ENCODE data around the gene TGIF1.

DNA sequence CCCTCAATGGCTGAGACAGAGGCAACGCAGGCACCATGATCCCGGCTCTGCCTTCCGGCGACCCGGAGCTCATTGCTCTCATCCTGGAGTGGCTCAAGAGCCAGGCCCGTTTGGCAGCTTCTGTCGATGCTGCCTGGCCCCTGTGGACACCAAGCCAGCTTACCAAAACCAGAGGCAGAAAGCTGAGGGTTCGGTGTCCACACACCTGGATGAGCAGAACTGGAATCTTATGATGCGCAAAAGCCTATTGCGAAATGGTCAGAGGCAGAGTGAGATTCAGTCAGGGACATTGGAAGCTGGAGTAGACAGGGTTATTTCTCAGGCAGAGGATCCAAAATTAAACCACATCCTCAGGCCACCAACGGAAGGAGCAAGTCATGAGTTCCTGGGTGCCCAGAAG, 34.9 kb upstream of the TGIF1 start:
- TF ChIP-seq ZSCAN29 (IDR thresholded peaks at IDR 0.05), result no peak
- TF ChIP-seq, protein P1, sequence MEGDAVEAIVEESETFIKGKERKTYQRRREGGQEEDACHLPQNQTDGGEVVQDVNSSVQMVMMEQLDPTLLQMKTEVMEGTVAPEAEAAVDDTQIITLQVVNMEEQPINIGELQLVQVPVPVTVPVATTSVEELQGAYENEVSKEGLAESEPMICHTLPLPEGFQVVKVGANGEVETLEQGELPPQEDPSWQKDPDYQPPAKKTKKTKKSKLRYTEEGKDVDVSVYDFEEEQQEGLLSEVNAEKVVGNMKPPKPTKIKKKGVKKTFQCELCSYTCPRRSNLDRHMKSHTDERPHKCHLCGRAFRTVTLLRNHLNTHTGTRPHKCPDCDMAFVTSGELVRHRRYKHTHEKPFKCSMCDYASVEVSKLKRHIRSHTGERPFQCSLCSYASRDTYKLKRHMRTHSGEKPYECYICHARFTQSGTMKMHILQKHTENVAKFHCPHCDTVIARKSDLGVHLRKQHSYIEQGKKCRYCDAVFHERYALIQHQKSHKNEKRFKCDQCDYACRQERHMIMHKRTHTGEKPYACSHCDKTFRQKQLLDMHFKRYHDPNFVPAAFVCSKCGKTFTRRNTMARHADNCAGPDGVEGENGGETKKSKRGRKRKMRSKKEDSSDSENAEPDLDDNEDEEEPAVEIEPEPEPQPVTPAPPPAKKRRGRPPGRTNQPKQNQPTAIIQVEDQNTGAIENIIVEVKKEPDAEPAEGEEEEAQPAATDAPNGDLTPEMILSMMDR (IDR thresholded peaks at IDR 0.05 in 2 of 3, conservative IDR thresholded peaks at IDR 0.05 in 1 of 3; ENCODE audit: control insufficient read depth in 2 of 3, extremely low read depth in 1 of 3, insufficient read depth in 1 of 3, low read depth in 3 of 3, low read length in 3 of 3), result no peak
- no peak for TF ChIP-seq GABPA (IDR thresholded peaks at IDR 0.05; ENCODE audit: low read depth)
- TF ChIP-seq CBX3 (IDR thresholded peaks at IDR 0.05; ENCODE audit: borderline replicate concordance, low read depth), result no peak
- no peak for TF ChIP-seq POLR2A (IDR thresholded peaks at IDR 0.05; ENCODE audit: low read depth, low read length)
- TF ChIP-seq, protein P2, sequence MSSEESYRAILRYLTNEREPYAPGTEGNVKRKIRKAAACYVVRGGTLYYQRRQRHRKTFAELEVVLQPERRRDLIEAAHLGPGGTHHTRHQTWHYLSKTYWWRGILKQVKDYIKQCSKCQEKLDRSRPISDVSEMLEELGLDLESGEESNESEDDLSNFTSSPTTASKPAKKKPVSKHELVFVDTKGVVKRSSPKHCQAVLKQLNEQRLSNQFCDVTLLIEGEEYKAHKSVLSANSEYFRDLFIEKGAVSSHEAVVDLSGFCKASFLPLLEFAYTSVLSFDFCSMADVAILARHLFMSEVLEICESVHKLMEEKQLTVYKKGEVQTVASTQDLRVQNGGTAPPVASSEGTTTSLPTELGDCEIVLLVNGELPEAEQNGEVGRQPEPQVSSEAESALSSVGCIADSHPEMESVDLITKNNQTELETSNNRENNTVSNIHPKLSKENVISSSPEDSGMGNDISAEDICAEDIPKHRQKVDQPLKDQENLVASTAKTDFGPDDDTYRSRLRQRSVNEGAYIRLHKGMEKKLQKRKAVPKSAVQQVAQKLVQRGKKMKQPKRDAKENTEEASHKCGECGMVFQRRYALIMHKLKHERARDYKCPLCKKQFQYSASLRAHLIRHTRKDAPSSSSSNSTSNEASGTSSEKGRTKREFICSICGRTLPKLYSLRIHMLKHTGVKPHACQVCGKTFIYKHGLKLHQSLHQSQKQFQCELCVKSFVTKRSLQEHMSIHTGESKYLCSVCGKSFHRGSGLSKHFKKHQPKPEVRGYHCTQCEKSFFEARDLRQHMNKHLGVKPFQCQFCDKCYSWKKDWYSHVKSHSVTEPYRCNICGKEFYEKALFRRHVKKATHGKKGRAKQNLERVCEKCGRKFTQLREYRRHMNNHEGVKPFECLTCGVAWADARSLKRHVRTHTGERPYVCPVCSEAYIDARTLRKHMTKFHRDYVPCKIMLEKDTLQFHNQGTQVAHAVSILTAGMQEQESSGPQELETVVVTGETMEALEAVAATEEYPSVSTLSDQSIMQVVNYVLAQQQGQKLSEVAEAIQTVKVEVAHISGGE (CRISPR knock-in tag; IDR thresholded peaks at IDR 0.05), result no peak
- TF ChIP-seq BACH1 (IDR thresholded peaks at IDR 0.05; ENCODE audit: borderline replicate concordance), result no peak
- TF ChIP-seq MXI1 (IDR thresholded peaks at IDR 0.05; ENCODE audit: low read depth, low read length), result no peak
- no peak for TF ChIP-seq RFX5 (IDR thresholded peaks at IDR 0.05; ENCODE audit: low read depth, low read length)
- TF ChIP-seq, protein P3, sequence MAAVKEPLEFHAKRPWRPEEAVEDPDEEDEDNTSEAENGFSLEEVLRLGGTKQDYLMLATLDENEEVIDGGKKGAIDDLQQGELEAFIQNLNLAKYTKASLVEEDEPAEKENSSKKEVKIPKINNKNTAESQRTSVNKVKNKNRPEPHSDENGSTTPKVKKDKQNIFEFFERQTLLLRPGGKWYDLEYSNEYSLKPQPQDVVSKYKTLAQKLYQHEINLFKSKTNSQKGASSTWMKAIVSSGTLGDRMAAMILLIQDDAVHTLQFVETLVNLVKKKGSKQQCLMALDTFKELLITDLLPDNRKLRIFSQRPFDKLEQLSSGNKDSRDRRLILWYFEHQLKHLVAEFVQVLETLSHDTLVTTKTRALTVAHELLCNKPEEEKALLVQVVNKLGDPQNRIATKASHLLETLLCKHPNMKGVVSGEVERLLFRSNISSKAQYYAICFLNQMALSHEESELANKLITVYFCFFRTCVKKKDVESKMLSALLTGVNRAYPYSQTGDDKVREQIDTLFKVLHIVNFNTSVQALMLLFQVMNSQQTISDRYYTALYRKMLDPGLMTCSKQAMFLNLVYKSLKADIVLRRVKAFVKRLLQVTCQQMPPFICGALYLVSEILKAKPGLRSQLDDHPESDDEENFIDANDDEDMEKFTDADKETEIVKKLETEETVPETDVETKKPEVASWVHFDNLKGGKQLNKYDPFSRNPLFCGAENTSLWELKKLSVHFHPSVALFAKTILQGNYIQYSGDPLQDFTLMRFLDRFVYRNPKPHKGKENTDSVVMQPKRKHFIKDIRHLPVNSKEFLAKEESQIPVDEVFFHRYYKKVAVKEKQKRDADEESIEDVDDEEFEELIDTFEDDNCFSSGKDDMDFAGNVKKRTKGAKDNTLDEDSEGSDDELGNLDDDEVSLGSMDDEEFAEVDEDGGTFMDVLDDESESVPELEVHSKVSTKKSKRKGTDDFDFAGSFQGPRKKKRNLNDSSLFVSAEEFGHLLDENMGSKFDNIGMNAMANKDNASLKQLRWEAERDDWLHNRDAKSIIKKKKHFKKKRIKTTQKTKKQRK (IDR thresholded peaks at IDR 0.05; ENCODE audit: low read depth, low read length), result no peak
- TF ChIP-seq, protein P4, sequence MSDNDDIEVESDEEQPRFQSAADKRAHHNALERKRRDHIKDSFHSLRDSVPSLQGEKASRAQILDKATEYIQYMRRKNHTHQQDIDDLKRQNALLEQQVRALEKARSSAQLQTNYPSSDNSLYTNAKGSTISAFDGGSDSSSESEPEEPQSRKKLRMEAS (IDR thresholded peaks at IDR 0.05; ENCODE audit: low read depth, low read length), result no peak
- no peak for TF ChIP-seq MTA3 (IDR thresholded peaks at IDR 0.05; ENCODE audit: borderline replicate concordance, low read length)
- TF ChIP-seq, protein P5, sequence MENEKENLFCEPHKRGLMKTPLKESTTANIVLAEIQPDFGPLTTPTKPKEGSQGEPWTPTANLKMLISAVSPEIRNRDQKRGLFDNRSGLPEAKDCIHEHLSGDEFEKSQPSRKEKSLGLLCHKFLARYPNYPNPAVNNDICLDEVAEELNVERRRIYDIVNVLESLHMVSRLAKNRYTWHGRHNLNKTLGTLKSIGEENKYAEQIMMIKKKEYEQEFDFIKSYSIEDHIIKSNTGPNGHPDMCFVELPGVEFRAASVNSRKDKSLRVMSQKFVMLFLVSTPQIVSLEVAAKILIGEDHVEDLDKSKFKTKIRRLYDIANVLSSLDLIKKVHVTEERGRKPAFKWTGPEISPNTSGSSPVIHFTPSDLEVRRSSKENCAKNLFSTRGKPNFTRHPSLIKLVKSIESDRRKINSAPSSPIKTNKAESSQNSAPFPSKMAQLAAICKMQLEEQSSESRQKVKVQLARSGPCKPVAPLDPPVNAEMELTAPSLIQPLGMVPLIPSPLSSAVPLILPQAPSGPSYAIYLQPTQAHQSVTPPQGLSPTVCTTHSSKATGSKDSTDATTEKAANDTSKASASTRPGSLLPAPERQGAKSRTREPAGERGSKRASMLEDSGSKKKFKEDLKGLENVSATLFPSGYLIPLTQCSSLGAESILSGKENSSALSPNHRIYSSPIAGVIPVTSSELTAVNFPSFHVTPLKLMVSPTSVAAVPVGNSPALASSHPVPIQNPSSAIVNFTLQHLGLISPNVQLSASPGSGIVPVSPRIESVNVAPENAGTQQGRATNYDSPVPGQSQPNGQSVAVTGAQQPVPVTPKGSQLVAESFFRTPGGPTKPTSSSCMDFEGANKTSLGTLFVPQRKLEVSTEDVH (IDR thresholded peaks at IDR 0.05; ENCODE audit: low read depth, partially characterized antibody), result no peak
- no peak for TF ChIP-seq RAD21 (IDR thresholded peaks at IDR 0.05; ENCODE audit: insufficient read depth, low read depth, low read length)

All from GM12878 (cell line).